ENCODE results near the gene CCNK.

CCNK gene

GRCh38 chr14:99552572-99553216, 71.5 kb downstream of the CCNK start:
- DNase-seq (ENCODE audit: low read depth) = no peak

- DNase-seq (ENCODE audit: low read depth) = no peak
Measured at GRCh38 chr14:99554184-99554583, 73.0 kb downstream of the CCNK start.

GRCh38 chr14:99554757-99555531, 73.7 kb downstream of the CCNK start:
- DNase-seq (ENCODE audit: low read depth) = no peak

- DNase-seq (ENCODE audit: low read depth) = no peak
Measured at GRCh38 chr14:99556134-99556791, 75.1 kb downstream of the CCNK start.

- peak; percentile 56 for DNase-seq (ENCODE audit: low read depth)
Measured at GRCh38 chr14:99559286-99559990, 78.2 kb downstream of the CCNK start.

GRCh38 chr14:99560403-99560802, 79.2 kb downstream of the CCNK start:
- DNase-seq (ENCODE audit: low read depth) = no peak

GRCh38 chr14:99560922-99561683, 79.9 kb downstream of the CCNK start:
- no peak for DNase-seq (ENCODE audit: low read depth)

- no peak for DNase-seq (ENCODE audit: low read depth)
Measured at GRCh38 chr14:99561864-99562263, 80.7 kb downstream of the CCNK start.

Data from ELR (cell line).